ENCODE results near the gene WNT1. TPM values are rescaled to one million over a fixed set of nuclear protein-coding genes. Genes with fewer than 3 reads are reported as not detected.
A peak's percentile ranks its signal among the peaks of the same experiment; 100 is the strongest.

The WNT1 gene
- total and polyA plus RNA-seq, 2 of the 4 experiments (the other 2 are of a cell fraction) = not detected

DNA sequence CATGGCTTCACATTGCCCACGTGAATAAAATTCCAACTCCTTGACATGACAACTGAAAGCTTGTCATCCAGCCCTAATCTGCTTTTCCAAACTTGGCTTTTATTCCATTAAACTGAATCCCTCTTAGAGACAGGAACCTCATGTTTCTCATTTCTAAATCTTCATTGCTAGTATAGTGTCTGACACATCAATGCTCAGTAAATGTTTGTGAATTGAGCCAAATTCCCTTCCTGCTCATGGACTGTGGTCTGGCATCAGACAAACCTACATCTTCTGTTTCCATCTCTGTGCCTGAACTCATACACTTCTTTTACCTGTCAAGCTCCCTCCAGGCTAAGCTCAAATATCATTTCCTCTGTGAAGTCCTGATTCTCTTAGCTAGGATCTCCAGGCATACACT, 48.6 kb upstream of the WNT1 start:
- Histone ChIP-seq H2BK5ac (ENCODE audit: low read depth, low read length, poor library complexity, severe bottlenecking) (peak overlapping the region; percentile 15), H3K27ac (ENCODE audit: insufficient read depth, low read length) (peak overlapping the region; percentile 23; the same call in 1 of the 2 replicates), H3K9ac (ENCODE audit: low read depth, low read length) (no peak overlapping the region), H3K14ac (replicated peaks; ENCODE audit: low read depth, low read length) (no peak overlapping the region), H3K4me1 (ENCODE audit: control insufficient read depth, insufficient read depth, low read length) (peaks cover 27% of the 10 kb centered on the region), H4K20me1 (ENCODE audit: insufficient read depth, low read length) (peaks cover 29% of the 10 kb centered on the region), H3K27me3 (ENCODE audit: control insufficient read depth, insufficient read depth, low read length) (no peaks in the 10 kb centered on the region), H3K79me1 (ENCODE audit: low read depth in 1 of 2, low read length in 2 of 2) (peaks cover 21 to 61% of the 10 kb centered on the region in 2 experiments; a peak in 3 of 4 replicates), H3K18ac (ENCODE audit: low read depth, low read length) (no peak overlapping the region), H2AFZ (replicated peaks; ENCODE audit: low read length, poor library complexity) (no peak overlapping the region), H3K9me1 (ENCODE audit: insufficient read depth, low read length) (peaks cover 25% of the 10 kb centered on the region), H2AK9ac (replicated peaks; ENCODE audit: low read depth, low read length, poor library complexity) (no peak overlapping the region), H2BK15ac (ENCODE audit: low read depth, low read length) (no peak overlapping the region), H3K4ac (ENCODE audit: low read depth, low read length) (no peak overlapping the region), H3K9me3 (ENCODE audit: control insufficient read depth, insufficient read depth, low read length) (no peaks in the 10 kb centered on the region), H3K4me2 (ENCODE audit: low read depth, low read length) (peak overlapping the region; percentile 64; the same call in 1 of the 2 replicates), H3K4me3 (ENCODE audit: insufficient read depth, low read depth, low read length) (no peak overlapping the region), H3K23ac (ENCODE audit: low read depth, low read length) (no peak overlapping the region), H2BK20ac (ENCODE audit: low read depth, low read length) (no peak overlapping the region), H3K56ac (ENCODE audit: extremely low read depth, insufficient read depth, low read length) (no peak overlapping the region), H3K36me3 (ENCODE audit: control insufficient read depth, insufficient read depth, low read length) (peaks cover 27% of the 10 kb centered on the region), H2AK5ac (ENCODE audit: low read depth, low read length) (no peak overlapping the region), H4K5ac (ENCODE audit: low read depth, low read length) (no peak overlapping the region), H2BK120ac (ENCODE audit: low read depth, low read length) (no peak overlapping the region), H4K8ac (ENCODE audit: low read depth in 2 of 2, low read length in 2 of 2) (no peak overlapping the region), H4K91ac (ENCODE audit: insufficient read depth, low read depth, low read length) (no peak overlapping the region)
- POLR2A ChIA-PET (ENCODE audit: unreplicated experiment) = no interaction called here
- no TSS peak for BruUV-seq (replicated peaks)
- intact Hi-C loops (cut with micrococcal nuclease) = loop anchor here (5.0 kb wide), 1 partner anchor 37 kb away; no protein-coding TSS in a partner anchor
- peak; percentile 14; the same call in 1 of the 2 replicates for ATAC-seq (ENCODE audit: low read depth)
- CTCF ChIA-PET = interaction anchor here (0.9 kb wide), 1 partner anchor 76 kb away, joined by 4 read pairs; no protein-coding TSS in a partner anchor
- TF ChIP-seq BHLHE40 (IDR thresholded peaks at IDR 0.05; ENCODE audit: low read depth, low read length) = no peak
- no peak for TF ChIP-seq CHD1 (IDR thresholded peaks at IDR 0.05; ENCODE audit: low read depth, low read length)
- TF ChIP-seq, protein P1, sequence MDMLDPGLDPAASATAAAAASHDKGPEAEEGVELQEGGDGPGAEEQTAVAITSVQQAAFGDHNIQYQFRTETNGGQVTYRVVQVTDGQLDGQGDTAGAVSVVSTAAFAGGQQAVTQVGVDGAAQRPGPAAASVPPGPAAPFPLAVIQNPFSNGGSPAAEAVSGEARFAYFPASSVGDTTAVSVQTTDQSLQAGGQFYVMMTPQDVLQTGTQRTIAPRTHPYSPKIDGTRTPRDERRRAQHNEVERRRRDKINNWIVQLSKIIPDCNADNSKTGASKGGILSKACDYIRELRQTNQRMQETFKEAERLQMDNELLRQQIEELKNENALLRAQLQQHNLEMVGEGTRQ (IDR thresholded peaks at IDR 0.05; ENCODE audit: low read depth, low read length) = no peak
- TF ChIP-seq SMC3 (IDR thresholded peaks at IDR 0.05; ENCODE audit: low read depth, low read length) = no peak
- TF ChIP-seq RFX5 (IDR thresholded peaks at IDR 0.05; ENCODE audit: low read depth, low read length) = no peak
- TF ChIP-seq POLR2A (IDR thresholded peaks at IDR 0.05; ENCODE audit: low read depth, low read length) = no peak
- TF ChIP-seq, protein P2, sequence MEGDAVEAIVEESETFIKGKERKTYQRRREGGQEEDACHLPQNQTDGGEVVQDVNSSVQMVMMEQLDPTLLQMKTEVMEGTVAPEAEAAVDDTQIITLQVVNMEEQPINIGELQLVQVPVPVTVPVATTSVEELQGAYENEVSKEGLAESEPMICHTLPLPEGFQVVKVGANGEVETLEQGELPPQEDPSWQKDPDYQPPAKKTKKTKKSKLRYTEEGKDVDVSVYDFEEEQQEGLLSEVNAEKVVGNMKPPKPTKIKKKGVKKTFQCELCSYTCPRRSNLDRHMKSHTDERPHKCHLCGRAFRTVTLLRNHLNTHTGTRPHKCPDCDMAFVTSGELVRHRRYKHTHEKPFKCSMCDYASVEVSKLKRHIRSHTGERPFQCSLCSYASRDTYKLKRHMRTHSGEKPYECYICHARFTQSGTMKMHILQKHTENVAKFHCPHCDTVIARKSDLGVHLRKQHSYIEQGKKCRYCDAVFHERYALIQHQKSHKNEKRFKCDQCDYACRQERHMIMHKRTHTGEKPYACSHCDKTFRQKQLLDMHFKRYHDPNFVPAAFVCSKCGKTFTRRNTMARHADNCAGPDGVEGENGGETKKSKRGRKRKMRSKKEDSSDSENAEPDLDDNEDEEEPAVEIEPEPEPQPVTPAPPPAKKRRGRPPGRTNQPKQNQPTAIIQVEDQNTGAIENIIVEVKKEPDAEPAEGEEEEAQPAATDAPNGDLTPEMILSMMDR (conservative IDR thresholded peaks at IDR 0.05; ENCODE audit: low read depth, low read length) = no peak
- TF ChIP-seq, protein P3, sequence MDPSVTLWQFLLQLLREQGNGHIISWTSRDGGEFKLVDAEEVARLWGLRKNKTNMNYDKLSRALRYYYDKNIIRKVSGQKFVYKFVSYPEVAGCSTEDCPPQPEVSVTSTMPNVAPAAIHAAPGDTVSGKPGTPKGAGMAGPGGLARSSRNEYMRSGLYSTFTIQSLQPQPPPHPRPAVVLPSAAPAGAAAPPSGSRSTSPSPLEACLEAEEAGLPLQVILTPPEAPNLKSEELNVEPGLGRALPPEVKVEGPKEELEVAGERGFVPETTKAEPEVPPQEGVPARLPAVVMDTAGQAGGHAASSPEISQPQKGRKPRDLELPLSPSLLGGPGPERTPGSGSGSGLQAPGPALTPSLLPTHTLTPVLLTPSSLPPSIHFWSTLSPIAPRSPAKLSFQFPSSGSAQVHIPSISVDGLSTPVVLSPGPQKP (IDR thresholded peaks at IDR 0.05; ENCODE audit: borderline replicate concordance, low read depth, low read length) = no peak
- no peak for TF ChIP-seq MAZ (IDR thresholded peaks at IDR 0.05; ENCODE audit: borderline replicate concordance, low read depth, low read length)
- TF ChIP-seq NFE2L2 (IDR thresholded peaks at IDR 0.05; ENCODE audit: low read depth, low read length) = no peak
- no peak for TF ChIP-seq MXI1 (IDR thresholded peaks at IDR 0.05; ENCODE audit: borderline replicate concordance, low read depth, low read length)
- no peak for TF ChIP-seq RAD21 (IDR thresholded peaks at IDR 0.05; ENCODE audit: low read length)
- no peak for TF ChIP-seq FOS (IDR thresholded peaks at IDR 0.05; ENCODE audit: low read depth, low read length)
- TF ChIP-seq RCOR1 (IDR thresholded peaks at IDR 0.05; ENCODE audit: insufficient replicate concordance, low read length) = no peak
- TF ChIP-seq MAFK (IDR thresholded peaks at IDR 0.05; ENCODE audit: low read depth, low read length) = no peak
- no peak for TF ChIP-seq CEBPB (IDR thresholded peaks at IDR 0.05; ENCODE audit: low read depth, low read length)
- in situ Hi-C loops (cut with MboI; ENCODE audit: low sequenced_read_pairs) = no loop called here
- WGBS, 2 experiments (ENCODE audit: extremely low coverage in 2 of 2, insufficient read length in 1 of 2) = 50% methylated on average over 1 of the region's 1 CpG; no CpG with 5 or more reads in 1 of the 2 experiments
- dilution Hi-C loops (cut with HindIII; ENCODE audit: low sequenced_read_pairs, unreplicated experiment) = no loop called here
- DNase-seq = peak; percentile 59

Measured in IMR-90 (cell line).